ENCODE results near the gene MLIP.

MLIP gene

GRCh38 chr6:54098450-54099044 is 12.7 kb upstream of the MLIP start:
- DNase-seq = no peak

- no peak for DNase-seq
Observed at GRCh38 chr6:54099225-54099624, 12.0 kb upstream of the MLIP start.

GRCh38 chr6:54100411-54101006 is 10.7 kb upstream of the MLIP start:
- no peak for DNase-seq

DNA sequence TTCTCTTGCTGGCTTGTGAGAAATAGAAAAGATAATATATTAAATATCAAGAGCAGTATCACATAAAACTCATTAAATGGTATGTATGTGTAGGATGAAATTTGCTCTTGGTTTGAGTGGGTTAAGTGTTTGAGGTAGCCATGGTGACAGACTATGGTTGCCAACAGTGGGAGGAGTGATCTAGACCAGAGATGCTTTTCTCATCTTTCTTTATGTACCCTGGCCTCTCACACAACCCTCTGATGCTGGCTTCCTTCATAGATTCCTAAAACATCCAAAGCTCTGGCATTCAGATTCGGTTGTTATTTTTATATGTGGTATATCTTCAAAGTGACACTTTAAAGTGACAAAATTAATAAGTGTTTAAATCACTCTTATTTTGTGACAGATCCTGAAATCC is 9.0 kb upstream of the MLIP start:
- no peak for DNase-seq

DNA sequence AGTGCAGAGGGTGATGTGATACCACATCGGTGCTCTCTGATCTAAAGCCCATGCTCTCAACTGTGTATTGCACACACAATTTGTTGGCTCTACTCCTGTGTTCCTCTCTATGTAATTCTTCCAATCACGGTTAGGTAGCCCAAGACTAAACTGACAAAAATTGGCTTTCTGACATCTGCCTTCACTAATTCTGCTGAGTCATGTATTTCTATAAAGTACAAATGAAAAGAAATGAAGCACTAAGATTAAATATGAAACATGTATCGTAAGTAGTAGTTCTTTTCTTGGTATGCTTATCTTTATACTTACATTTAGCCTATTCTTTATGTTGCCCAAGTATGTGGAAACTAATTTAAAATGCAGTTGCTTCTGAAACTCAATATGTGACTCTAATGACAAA is 7.7 kb upstream of the MLIP start:
- DNase-seq = no peak

GRCh38 chr6:54106727-54107126 is 4.5 kb upstream of the MLIP start:
- no peak for DNase-seq

DNA sequence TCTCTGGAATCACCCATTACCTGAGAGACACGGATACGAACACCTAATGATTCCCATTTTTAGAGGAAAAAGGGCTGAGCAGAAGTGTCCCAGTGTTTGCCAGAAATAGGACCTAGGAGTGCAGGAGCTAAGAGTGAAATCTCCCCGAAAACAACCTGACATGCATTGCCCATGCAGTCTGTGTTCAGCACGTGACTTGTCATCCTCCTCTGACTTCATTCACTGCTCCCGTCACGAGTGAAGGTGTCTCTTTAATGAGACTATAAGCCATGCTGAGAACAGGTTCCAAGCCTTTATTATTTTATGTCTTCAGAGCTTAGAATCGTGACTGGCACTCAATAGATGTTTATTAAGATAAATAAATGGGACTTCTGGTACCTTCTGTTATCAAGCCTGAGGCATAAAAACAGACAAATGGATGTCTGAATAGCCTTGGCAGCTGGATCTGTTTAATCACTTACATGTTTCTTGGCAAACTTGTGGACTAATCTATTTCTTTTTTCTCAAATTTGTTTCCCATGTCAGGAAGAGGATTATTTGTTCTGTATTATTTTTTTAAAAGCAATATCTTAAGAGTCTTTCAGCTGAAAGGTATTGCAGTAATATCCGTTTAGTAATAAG is 3.7 kb upstream of the MLIP start:
- no peak for DNase-seq

- no peak for DNase-seq
Observed at GRCh38 chr6:54108271-54108670, 3.0 kb upstream of the MLIP start.

- no peak for DNase-seq
Observed at GRCh38 chr6:54109586-54109985, 1.7 kb upstream of the MLIP start.

DNA sequence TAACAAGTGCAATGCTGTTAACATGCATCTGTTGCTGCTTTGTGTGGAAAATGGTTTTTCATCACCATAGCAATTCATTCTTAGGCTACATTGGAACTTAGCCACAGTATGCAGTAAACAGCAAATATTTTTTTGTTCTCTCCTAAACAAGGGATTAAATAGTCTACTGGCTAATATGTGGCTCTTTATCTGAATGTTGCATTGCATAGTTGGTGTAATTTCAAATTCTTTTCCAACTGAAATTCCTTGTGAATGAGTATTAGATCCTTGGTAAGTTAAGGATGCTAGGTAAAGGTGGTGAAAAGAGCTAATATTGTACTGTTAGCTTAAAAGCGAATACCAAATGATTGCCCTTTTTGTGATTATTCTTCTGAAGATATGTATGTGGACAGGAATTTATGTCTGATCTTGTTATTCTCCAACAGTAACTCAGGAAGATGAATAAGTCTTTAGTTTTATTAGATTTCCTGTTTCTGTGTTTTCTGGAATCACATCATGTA is 958 bp downstream of the MLIP start:
- DNase-seq = no peak

DNA sequence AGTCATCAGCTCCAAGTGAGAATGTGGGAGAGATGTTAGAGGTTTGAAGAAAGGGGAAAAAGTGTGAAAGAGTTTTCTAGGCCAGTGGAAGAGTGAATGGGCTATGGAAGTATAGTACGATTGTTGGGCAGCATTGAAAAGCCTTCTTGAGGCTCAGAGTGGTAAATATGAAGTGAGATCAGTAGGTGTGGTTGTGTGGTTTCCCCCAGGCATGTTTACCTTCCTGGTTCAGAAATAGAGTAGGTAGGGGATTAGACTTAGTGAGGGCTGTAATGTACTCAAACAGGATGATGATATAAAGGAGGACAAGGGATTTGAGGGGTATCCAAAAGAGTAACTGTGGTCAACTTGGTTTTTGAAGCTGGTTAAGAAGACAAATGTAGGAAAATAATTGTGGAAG is 3.7 kb downstream of the MLIP start:
- no peak for DNase-seq

DNA sequence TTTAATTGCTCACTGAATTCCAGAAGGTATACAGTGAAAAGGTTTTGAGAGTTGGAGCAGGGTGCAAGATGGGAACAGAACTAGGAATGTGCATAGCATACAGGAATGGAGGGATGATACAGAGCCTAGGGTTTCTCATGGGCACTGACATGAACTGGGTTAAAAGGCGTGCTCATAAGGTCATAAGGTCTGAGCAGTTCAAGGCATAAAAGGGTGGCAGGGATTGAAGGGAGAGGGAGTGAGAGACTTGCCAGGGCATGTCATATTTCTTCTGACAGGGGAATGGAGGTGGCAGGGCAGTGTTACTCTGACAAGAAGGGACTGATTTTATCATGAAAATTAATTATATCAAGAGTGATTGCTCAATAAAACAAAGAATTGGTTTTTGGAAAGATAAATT is 4.7 kb downstream of the MLIP start:
- no peak for DNase-seq

- no peak for DNase-seq
Observed at GRCh38 chr6:54118117-54118516, 6.9 kb downstream of the MLIP start.

GRCh38 chr6:54125493-54125892 is 14.2 kb downstream of the MLIP start:
- no peak for DNase-seq

GRCh38 chr6:54130179-54130578 is 18.9 kb downstream of the MLIP start:
- DNase-seq = no peak

- DNase-seq = no peak
Observed at GRCh38 chr6:54132587-54132986, 21.3 kb downstream of the MLIP start.

- no peak for DNase-seq
Observed at GRCh38 chr6:54133186-54133585, 21.9 kb downstream of the MLIP start.

GRCh38 chr6:54134935-54135334 is 23.7 kb downstream of the MLIP start:
- no peak for DNase-seq

DNA sequence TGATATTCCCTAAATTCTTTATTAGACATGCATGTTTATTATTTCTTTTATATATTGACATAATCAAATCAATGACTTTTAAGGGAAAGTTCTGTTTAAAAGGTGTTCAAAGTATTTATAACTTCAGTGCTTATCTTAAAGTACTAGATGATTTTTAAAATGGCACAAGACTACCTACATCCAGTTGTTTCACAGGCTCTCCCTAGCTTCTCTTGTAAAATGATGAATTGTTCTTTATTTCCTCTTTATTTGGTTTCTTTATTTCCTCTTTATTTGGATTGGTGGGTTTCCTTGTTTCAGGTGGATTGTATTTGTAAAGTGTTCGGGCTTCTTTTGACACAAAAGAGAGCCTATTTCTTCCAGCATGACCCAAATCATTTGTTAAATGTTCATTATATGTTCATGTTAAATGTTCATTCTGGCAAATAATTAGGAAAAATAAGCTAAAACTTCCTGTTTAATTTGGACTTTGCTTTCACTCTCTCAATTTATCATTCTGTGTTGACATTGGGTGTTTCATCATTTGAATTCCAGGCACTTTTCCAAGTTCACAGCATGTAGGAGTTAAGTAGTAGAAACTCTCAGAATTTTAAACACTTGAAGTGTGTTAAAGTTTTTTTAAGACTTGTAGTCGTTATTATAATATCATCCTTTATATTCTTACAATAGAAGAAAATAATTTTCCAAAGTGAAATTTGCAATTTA is 24.6 kb downstream of the MLIP start:
- DNase-seq = no peak

DNA sequence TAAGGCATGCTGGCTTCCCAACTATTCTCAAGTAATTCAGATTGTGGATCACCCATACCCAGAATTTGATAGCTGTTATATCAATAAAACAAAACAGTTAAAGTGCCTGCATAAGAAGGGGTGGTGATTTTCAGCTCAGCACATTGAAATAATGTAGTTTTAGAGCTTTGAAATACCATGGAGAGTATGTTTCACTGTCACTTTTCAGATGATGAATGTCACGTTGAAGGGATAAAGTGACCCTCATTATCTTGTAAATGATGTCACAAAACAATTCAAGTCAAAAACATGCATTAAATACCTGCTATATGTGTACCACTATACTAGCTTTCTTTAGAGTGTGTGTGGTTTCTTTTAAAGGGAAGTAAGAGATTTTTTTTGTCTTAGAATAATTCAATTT is 27.6 kb downstream of the MLIP start:
- DNase-seq = no peak

DNA sequence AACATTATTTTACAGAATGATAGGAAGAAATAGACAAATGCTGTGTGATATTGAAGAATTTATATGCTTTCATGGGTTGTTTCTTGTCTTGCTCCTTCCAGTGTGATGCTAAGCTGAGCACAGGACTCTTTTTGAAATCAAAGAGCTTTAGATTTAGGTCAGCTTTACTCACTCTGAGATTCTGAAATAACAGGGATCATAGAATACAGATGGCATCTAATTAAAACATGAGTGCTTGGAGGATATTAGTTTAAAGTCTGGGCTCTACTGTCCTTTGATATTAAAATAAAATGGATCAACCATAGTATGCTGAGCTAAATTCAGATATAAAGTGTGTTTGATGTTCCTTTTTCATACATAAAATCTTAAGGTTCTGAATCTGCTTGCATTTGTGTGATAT is 29.6 kb downstream of the MLIP start:
- DNase-seq = no peak

- DNase-seq = no peak
Observed at GRCh38 chr6:54142889-54143519, 31.8 kb downstream of the MLIP start.

DNA sequence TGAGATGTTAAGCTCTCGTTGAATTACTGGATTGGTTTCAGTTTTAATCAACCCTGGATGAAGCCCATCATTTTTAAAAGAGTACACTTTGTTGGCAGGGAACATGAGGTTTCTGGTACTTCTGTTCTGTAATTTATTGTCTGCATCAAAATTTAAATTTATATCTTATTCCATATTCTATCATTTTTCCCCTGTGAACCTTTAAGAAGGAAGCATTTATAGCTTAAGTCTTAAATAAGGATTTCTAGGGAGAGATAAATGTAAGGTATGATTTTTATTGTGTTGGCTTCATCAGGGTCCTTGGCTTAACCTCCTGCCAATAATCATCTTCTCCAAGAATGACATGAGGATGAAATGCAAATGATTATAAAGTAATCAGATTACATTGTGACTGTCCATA is 40.6 kb downstream of the MLIP start:
- no peak for DNase-seq
